ENCODE data around the gene CTF1. TPM values are rescaled to one million over a fixed set of nuclear protein-coding genes. Genes with fewer than 3 reads are reported as not detected.
A peak's percentile ranks its signal among the peaks of the same experiment; 100 is the strongest.

CTF1 gene
- total RNA-seq, 1 donor from 2014 or later: 0.26 TPM

DNA sequence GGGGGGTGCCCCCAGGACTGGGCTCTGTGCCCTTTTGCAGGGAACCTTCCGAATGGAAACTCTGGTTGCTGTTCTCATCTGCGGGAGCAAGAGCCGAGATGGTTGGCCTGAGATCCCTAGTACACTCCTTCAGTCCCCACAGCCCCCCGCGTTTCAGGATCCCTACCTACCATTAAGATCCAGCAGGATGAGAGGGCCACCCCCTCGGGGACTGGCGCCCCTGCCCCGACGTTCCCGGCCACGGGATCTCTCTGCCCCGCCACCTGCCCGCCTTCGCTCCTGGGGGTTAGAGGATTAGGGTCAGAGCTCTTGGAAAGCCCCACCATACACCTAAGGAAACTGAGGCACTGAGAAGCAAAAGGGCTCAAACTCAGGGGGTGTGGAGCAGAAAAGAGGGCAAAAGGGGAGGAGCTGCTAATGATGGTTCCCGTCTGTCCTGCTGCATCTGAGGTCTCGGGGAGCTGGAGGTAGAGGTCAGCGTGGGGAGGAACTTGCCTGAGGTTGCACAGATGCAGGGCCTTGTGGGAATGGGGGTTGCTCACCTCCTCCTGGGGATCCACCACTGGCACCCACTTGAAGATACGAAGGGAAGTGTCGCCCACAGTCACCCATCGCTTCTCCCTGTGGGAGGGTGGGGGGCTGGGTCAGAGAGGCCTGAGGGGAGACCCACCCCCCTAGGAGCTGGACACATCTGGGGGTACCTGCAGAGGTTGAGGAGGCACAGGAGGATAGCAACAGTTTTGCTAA lies 3.6 kb upstream of the CTF1 start:
- Histone ChIP-seq H3K27me3 (ENCODE audit: control insufficient read depth, insufficient read depth, low read length) (no peaks in the 10 kb centered on the region), H3K4me3 (ENCODE audit: low read depth, low read length) (peak overlapping the region; percentile 96), H3K36me3 (ENCODE audit: control insufficient read depth, insufficient read depth, low read length) (peaks cover 7% of the 10 kb centered on the region)
- FAIRE-seq: no peak
- no peak for DNase-seq (ENCODE audit: low read depth)
- TF ChIP-seq CTCF (IDR thresholded peaks at IDR 0.05; ENCODE audit: insufficient read depth, low read length, severe bottlenecking): no peak

DNA sequence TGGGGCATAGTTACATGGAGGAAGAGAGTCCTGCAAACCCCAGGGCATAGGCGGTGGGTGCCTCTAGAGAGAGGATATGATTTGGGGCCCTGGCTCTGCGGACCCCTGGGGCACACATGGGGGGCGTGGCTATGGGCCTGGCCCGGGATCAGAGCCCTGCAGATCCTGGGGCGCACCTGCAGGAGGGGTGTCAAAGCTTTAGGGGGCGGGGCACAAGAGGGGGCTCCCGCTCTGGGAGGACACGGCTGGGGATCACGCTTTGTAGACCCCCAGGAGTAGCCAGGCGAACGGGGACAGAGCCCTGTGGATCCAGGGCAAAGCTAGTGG lies 3.0 kb upstream of the CTF1 start:
- FAIRE-seq (no peak), DNase-seq (ENCODE audit: low read depth) (no peak)
- Histone ChIP-seq H3K4me3 (ENCODE audit: low read depth, low read length) (peak overlapping the region; percentile 96), H3K27me3 (ENCODE audit: control insufficient read depth, insufficient read depth, low read length) (no peaks in the 10 kb centered on the region), H3K36me3 (ENCODE audit: control insufficient read depth, insufficient read depth, low read length) (peaks cover 7% of the 10 kb centered on the region)
- no peak for TF ChIP-seq CTCF (IDR thresholded peaks at IDR 0.05; ENCODE audit: insufficient read depth, low read length, severe bottlenecking)

GRCh38 chr16:30893744-30894539 lies 2.5 kb upstream of the CTF1 start, which contains the start of gene BCL7C:
Gene BCL7C (minus strand): TSS chr16:30894077. CDS start chr16:30893944, 133 bp downstream.
- peak; percentile 55 for TF ChIP-seq CTCF (IDR thresholded peaks at IDR 0.05; ENCODE audit: insufficient read depth, low read length, severe bottlenecking)
- peaks cover 6% of the 10 kb centered on the region for H3K36me3 ChIP-seq (ENCODE audit: control insufficient read depth, insufficient read depth, low read length)
- peak; percentile 69 for DNase-seq (ENCODE audit: low read depth)
- H3K4me3 ChIP-seq (ENCODE audit: low read depth, low read length): peak within 1 kb of the TSS; percentile 96
- no peaks in the 10 kb centered on the region for H3K27me3 ChIP-seq (ENCODE audit: control insufficient read depth, insufficient read depth, low read length)
- no peak for FAIRE-seq

- Histone ChIP-seq H3K36me3 (ENCODE audit: control insufficient read depth, insufficient read depth, low read length) (peaks cover 6% of the 10 kb centered on the region), H3K27me3 (ENCODE audit: control insufficient read depth, insufficient read depth, low read length) (no peaks in the 10 kb centered on the region), H3K4me3 (ENCODE audit: low read depth, low read length) (peak overlapping the region; percentile 96)
- FAIRE-seq: no peak
- no peak for TF ChIP-seq CTCF (IDR thresholded peaks at IDR 0.05; ENCODE audit: insufficient read depth, low read length, severe bottlenecking)
- peak; percentile 31 for DNase-seq (ENCODE audit: low read depth)
These were observed 1.7 kb upstream of the CTF1 start for GRCh38 chr16:30894540-30895368.

- no peaks in the 10 kb centered on the region for H3K27me3 ChIP-seq (ENCODE audit: control insufficient read depth, insufficient read depth, low read length)
- no peak for TF ChIP-seq CTCF (IDR thresholded peaks at IDR 0.05; ENCODE audit: insufficient read depth, low read length, severe bottlenecking)
- no peak for DNase-seq (ENCODE audit: low read depth)
- H3K36me3 ChIP-seq (ENCODE audit: control insufficient read depth, insufficient read depth, low read length): peaks cover 6% of the 10 kb centered on the region
- H3K4me3 ChIP-seq (ENCODE audit: low read depth, low read length): peak overlapping the region; percentile 44
- no peak for FAIRE-seq
These were observed 670 bp upstream of the CTF1 start for GRCh38 chr16:30895627-30896260.

Data from bronchial epithelial cell (primary cell).